Heart left ventricle (tissue), 16 donors: Measurements from ENCODE around the gene SLC8A3. TPM values are rescaled to one million over a fixed set of nuclear protein-coding genes. Genes with fewer than 3 reads are reported as not detected.

Source experiments
- ATAC-seq, 4 donors: fragments of 200-7000 bp; cut with Tn5 transposase; one replicate each; pipeline ENCODE4 v1.9.1; 2020 to 2022; ENCODE audit warnings: moderate library complexity in 4 of 4, mild to moderate bottlenecking in 3 of 4, moderate number of reproducible peaks in 1 of 4
- DNase-seq, 5 donors: peaks; one replicate each; pipeline ENCODE4 v3.0.0-alpha.2; 2020
- H3K27ac ChIP-seq, 12 donors: fragments of 200-600 bp; sonication (generic) in 4 of 12; one replicate each; pipeline versions ENCODE4 v1.5.0 to v1.8.0; 2016 to 2022; ENCODE audit warnings: mild to moderate bottlenecking in 2 of 12
- H3K27me3 ChIP-seq, 9 donors: fragments of 200-600 bp; sonication (generic) in 2 of 9; one replicate each; pipeline versions ENCODE4 v1.5.1 to v1.8.0; 2016 to 2022; ENCODE audit warnings: mild to moderate bottlenecking in 3 of 9
- H3K36me3 ChIP-seq, 9 donors: fragments of 200-600 bp; sonication (generic) in 2 of 9; one replicate each; pipeline versions ENCODE4 v1.5.0 to v1.8.0; 2018 to 2022; ENCODE audit warnings: mild to moderate bottlenecking in 2 of 9
- H3K4me1 ChIP-seq, 12 donors: fragments of 200-600 bp; sonication (generic) in 4 of 12; one replicate each; pipeline versions ENCODE4 v1.5.0 to v1.8.0; 2016 to 2022; ENCODE audit warnings: mild to moderate bottlenecking in 3 of 12
- H3K4me3 ChIP-seq, 12 donors: fragments of 200-600 bp; sonication (generic) in 4 of 12; one replicate each; pipeline versions ENCODE4 v1.5.0 to v1.8.0; 2017 to 2022; ENCODE audit warnings: mild to moderate bottlenecking in 9 of 12, moderate library complexity in 4 of 12
- H3K9me3 ChIP-seq, 12 donors: fragments of 200-600 bp; sonication (generic) in 4 of 12; one replicate each; pipeline versions ENCODE4 v1.5.0 to v1.8.0; 2016 to 2022; ENCODE audit warnings: mild to moderate bottlenecking in 1 of 12
- CTCF ChIP-seq, 12 donors: fragments of 200-600 bp; sonication (generic) in 4 of 12; IDR thresholded peaks; one replicate each; pipeline versions ENCODE4 v1.5.0 to v1.8.0; 2018 to 2022; ENCODE audit warnings: antibody characterized with exemption in 12 of 12, mild to moderate bottlenecking in 5 of 12
- POLR2A ChIP-seq, 2 donors: fragments of 450-650 bp; IDR thresholded peaks; one replicate each; pipeline ENCODE4 v1.6.1; 2017; ENCODE audit warnings: antibody characterized with exemption in 2 of 2, mild to moderate bottlenecking in 2 of 2, moderate library complexity in 2 of 2
- whole genome bisulfite sequencing, 4 donors: extraction: QIAGEN DNeasy Blood & Tissue Kit in 2 of 4; methylation state at CpG; one replicate each; pipeline versions ENCODE4 v1.1.5 to v1.1.7; 2013 to 2018; 5-methylcytosine and 5-hydroxymethylcytosine counted together
- intact Hi-C, 10 donors: fragments of 100-400 bp; cut with DNase I; formaldehyde crosslinking; loops; one replicate each; pipeline versions ENCODE4 v1.11.1 to v1.14.2; 2022
- polyA plus RNA-seq, 2 donors: library from polyadenylated mRNA; stranded (reverse); fragments of 200-250 nt; gene quantifications; one replicate each; pipeline ENCODE4 v1.2.3, GENCODE V29; 2013
- total RNA-seq, 9 donors: library from RNA; depleted of rRNA in 2 of 9; stranded (reverse); fragments of >200 nt in 2 of 9; fragmentation: NEBNext Ultra II Directional in 3 of 9; extraction: Animal tissue kit (Norgen Biotek cat#: 25700) in 3 of 9; gene quantifications; one replicate each; pipeline versions ENCODE4 v1.1.0 to v1.2.4, GENCODE V29; 2016 to 2023
- donor health status: ischemic (EF 13 %, LVEDD 7.1; RV severe dilation, severe dysfunction).
- donor health status: healthy with polysubstance abuse.
- donor health status: DM: no; HTN: yes; CAD: no.
- donor health status: DM: no; HTN: no; CAD: no.
- donor health status: ischemic (EF 25% LVEDD 6.9; RV normal size, moderate dysfunction).
- donor health status: ischemic (EF 25% LVEDD 5.7; RV mildly dilated, moderate dysfunction).
- donor health status: healthy.
- donor health status: DM: yes; HTN: yes; CAD: no.
- donor health status: ischemic (EF 35%, LVEDD 5.7; RV mildly dilated, moderate dysfunction).
- donor health status: nonischemic (EF 11% LVEDD 7.7; RV severe dilation, severe dysfunction).
- donor health status: DM: yes; HTN: yes; CAD: no.
- donor health status: PGD.
- donor health status: ischemic (EF 29% LVEDD 5.4; RV normal size, mild dysfunction).
- donor health status: nonischemic (EF 23%, LVEDD 6.1; RV moderate dilation, normal function).

SLC8A3 gene
- total and polyA plus RNA-seq, 11 donors = 0.03 to 0.23 (median 0.11) TPM; not detected in 6

DNA sequence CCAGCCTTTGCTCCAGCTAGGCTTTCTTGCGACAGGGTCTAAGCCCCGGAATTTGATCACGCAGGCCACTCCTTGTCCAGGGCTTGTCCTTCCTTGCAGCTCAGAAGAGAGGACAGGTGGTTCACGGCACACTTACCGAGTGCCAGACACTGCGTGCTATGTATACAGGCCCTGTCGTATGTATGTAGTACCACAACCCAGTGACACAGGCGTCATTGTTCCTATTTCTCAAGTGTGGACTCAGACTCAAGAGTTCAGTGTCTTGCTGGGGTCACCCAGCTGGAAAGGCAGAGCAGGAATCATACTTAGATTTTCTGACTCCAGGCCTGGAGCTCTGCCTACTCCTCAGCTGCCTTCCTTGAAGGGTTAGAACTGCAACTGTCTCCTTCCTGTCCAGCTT lies 155.6 kb downstream of the SLC8A3 start:
- WGBS, 4 donors = 77 to 85% (median 79%) methylated on average over 8 of the region's 8 CpGs

DNA sequence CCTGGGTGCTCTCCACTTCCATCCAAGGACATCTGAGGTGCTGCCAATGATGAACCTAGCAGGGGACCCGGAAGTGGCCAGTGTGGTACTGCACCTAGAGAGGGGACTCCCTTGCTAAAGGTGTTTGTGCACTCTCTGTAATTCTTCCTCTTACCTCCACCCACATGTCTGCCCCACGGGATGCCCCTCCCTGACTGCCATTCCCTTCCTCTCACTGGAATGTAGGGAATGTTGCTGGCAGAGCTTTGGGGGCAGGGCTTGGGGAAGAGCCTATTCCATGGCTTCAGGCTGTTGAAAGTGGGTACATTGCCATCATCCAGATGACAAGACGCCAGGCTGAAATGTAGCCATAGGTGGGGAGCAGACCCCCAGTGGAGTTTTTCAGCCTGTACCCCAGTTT lies 156.3 kb downstream of the SLC8A3 start:
- no peak for ATAC-seq
- WGBS, 4 donors = 49 to 56% (median 54%) methylated on average over 3 of the region's 3 CpGs
- Histone ChIP-seq H3K9me3 (no peaks in the 10 kb centered on the region), H3K36me3 (no peaks in the 10 kb centered on the region), H3K4me1 (no peaks in the 10 kb centered on the region), H3K27ac (no peak overlapping the region), H3K4me3 (no peak overlapping the region), H3K27me3 (peaks cover 0 to 16% (median 0%) of the 10 kb centered on the region in 9 donors)
- intact Hi-C loops = no loop called here
- TF ChIP-seq POLR2A (IDR thresholded peaks at IDR 0.05) = no peak
- TF ChIP-seq CTCF (IDR thresholded peaks at IDR 0.05) = no peak
- DNase-seq = no peak

More for the DNA sequence above, 155.6 kb downstream of the SLC8A3 start:
- ATAC-seq (no peak), DNase-seq (no peak)
- Histone ChIP-seq H3K27me3 (peaks cover 0 to 14% (median 4%) of the 10 kb centered on the region in 9 donors), H3K27ac (no peak overlapping the region), H3K4me1 (no peaks in the 10 kb centered on the region), H3K36me3 (no peaks in the 10 kb centered on the region), H3K9me3 (no peaks in the 10 kb centered on the region), H3K4me3 (no peak overlapping the region)
- intact Hi-C loops = no loop called here
- no peak for TF ChIP-seq POLR2A (IDR thresholded peaks at IDR 0.05)
- TF ChIP-seq CTCF (IDR thresholded peaks at IDR 0.05) = no peak

DNA sequence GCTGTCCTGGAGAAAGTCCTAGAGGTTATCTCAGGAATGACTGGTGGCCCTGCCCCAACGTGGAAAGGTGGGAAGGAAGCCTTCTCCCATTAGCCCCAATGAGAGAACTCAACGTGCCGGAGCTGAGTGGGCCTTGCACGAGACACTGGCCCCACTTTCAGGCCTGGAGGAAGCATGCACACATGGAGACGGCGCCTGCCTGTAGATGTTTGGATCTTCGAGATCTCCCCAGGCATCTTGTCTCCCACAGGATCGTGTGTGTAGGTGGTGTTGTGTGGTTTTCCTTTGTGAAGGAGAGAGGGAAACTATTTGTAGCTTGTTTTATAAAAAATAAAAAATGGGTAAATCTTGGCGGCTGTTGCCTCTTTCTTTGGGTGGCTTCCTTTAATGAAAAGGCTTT lies 156.7 kb downstream of the SLC8A3 start:
- intact Hi-C loops = no loop called here

More for the DNA sequence above, 156.7 kb downstream of the SLC8A3 start:
- no peak for DNase-seq
- TF ChIP-seq POLR2A (IDR thresholded peaks at IDR 0.05) = no peak
- no peak for TF ChIP-seq CTCF (IDR thresholded peaks at IDR 0.05)
- H3K27ac ChIP-seq = no peak overlapping the region
- no peaks in the 10 kb centered on the region for H3K4me1 ChIP-seq
- no peak for ATAC-seq
- H3K4me3 ChIP-seq = no peak overlapping the region
- 78 to 82% (median 80%) methylated on average over 9 of the region's 9 CpGs for WGBS, 4 donors
- H3K9me3 ChIP-seq = no peaks in the 10 kb centered on the region
- peaks cover 0 to 16% (median 0%) of the 10 kb centered on the region in 9 donors for H3K27me3 ChIP-seq
- no peaks in the 10 kb centered on the region for H3K36me3 ChIP-seq
